ENCODE results near the gene DPP6.

Gene DPP6

DNA sequence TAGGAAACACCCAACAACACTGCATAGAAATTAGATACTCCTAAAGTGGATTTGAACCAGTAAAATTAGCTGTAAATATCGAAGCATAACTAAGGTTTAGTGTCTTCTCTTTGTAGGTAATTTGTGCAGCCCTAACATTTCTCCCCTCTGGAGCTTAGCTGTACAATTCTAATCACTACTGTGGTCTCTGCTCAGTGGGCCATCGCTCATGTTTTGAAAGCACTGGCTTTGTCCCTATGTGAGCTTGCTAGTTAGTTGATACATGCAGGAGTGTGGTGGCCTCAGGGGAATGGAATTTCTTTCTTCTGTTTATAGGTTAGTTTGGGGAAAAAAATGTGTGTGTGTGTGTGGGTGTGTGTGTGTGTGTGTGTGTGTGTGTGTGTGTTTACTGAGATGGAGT lies 373.1 kb downstream of the DPP6 start:
- no peak for DNase-seq

DNA sequence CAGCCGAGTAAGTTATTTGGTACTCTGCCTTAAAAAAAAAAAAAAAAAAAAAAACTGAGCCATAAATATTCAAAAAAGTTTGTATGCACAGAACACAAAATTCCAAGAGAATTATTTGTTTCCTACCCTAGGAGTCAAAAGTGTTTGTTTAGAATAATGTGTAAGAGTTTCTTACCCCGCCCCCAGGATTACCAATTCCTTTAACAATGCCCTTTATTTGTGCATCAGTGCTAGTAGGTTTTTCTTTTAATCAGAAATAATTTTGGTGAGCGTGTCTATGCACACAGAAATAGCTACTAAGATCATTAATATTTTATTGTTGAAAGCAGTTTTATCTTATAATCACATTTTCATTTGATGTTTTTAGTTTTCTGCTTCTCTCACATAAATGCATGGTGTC lies 374.6 kb downstream of the DPP6 start:
- no peak for DNase-seq

DNA sequence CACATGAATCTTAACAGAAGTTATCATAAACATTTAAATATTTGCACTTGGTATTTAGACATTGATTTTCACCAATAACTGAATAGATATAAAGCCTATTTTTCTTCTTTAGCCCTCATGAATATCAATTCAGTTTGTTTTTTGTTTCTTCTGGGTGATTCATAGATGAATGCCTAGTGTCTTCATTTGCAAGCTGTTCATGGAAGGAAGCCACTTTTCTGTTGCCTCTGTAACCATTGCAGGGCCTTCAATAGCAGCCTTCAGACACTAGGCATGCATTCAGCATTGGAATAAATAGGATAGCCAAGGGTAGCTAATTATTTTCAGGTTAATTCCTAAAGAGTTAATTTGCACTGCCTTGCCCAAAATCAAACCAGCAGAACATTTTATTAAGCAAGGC lies 375.3 kb downstream of the DPP6 start:
- no peak for DNase-seq

GRCh38 chr7:154429666-154430404 lies 377.6 kb downstream of the DPP6 start:
- DNase-seq, result no peak

DNA sequence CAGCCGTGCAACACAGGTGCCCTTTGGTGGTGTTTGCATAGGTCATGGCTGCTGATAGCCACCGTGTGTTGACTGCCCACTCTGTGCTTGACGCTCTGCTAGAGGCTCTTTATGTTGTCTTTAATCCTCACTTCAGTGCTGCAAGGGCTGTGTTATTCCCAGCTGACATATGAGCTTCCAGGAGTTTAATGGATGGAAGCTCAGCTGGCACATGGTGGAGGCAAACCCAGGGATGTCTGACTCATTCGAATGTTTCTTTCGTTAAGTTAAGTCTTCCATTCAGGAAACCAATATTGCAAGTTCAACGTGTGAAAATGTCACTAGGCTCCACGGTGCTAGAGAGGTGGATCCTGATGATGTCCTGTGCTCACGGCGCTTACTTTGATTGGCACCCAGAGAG lies 378.4 kb downstream of the DPP6 start:
- no peak for DNase-seq

- DNase-seq, result no peak
These were observed 378.8 kb downstream of the DPP6 start for GRCh38 chr7:154431045-154431444.

GRCh38 chr7:154433632-154434598 lies 381.7 kb downstream of the DPP6 start:
- no peak for DNase-seq

- DNase-seq, result no peak
These were observed 384.4 kb downstream of the DPP6 start for GRCh38 chr7:154436560-154436959.

GRCh38 chr7:154437234-154437633 lies 385.0 kb downstream of the DPP6 start:
- DNase-seq, result no peak

GRCh38 chr7:154438571-154439367 lies 386.6 kb downstream of the DPP6 start:
- no peak for DNase-seq

DNA sequence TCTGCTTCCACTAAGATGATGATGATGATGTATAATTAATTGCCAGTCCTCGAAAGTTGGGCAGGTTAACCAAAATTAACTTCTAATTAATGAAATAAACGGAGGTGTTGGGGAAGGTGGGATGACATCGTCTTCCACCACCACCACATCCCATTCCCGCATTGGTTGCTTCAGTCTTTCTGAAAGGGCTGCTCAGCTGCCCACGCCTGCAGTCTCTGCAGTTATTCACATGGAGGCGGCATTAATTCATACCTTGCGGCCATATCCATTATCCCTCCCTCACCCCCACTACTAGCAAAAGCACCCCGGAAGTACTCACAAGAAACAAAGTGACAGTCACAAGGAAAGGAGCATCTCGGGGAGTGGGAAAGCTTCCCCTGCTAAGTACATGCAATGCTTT lies 387.9 kb downstream of the DPP6 start:
- DNase-seq, result no peak

DNA sequence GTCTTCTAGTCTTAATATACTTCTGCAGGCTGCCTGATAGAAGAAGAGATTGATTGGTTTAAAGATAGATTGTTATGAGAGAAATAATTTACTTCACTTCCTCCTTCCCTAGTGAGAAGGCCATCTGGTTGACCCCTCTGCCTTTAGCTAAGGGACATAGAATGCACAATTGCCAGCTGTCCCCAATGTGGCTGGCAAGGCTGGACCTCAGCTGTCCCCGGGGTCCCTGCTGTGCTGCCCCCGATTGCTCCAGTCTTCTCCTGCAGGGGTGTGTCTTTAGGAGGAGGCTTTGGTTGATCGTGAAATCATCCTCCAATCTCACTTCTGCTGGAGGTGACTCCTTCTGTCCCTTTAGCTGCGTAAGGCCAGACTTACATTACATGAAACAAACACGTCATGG lies 388.5 kb downstream of the DPP6 start:
- DNase-seq, result no peak

- DNase-seq, result no peak
These were observed 389.6 kb downstream of the DPP6 start for GRCh38 chr7:154441811-154442210.

DNA sequence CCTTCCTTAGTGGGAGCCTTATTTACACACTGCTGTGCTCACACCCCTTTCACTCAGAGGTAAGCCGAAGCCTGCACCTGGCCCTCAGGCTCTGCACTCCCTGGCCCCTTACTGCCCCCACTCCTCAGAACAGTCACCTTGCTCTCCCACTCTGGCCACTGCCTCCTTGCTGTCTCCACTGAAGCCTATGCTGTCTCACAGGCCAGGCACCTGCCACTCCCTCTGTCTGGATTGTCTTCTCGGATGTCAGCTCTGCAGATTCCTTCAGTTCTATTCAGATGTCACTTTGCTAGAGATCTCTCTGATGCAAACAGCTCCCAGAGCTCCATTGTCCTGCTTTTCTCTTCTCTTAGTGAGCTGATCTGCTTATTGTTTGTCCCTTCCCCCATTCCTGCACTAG lies 390.7 kb downstream of the DPP6 start:
- no peak for DNase-seq

- DNase-seq, result no peak
These were observed 398.3 kb downstream of the DPP6 start for GRCh38 chr7:154450451-154450850.

- DNase-seq, result no peak
These were observed 399.6 kb downstream of the DPP6 start for GRCh38 chr7:154451480-154452457.

- DNase-seq, result no peak
These were observed 411.6 kb downstream of the DPP6 start for GRCh38 chr7:154463794-154464193.

DNA sequence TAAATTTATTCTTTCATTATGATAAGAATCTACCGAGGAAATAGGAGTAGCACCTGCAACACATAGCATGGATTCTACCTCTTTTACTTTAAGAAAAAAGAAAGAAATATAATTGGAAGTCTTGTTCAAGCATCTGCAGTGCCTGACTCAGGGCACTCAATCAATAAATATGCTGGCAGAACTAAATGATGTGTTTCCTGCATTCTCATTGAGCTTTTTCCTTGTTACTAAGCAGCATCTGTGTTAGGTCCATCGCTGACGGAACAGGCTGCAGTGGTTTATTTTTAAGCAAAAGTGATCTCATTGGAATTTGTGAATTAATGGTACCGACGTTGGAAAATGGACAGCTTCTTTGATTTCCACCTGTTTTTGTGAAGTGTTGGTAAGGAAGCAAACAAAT lies 417.5 kb downstream of the DPP6 start:
- DNase-seq, result no peak

- no peak for DNase-seq
These were observed 420.1 kb downstream of the DPP6 start for GRCh38 chr7:154472343-154472742.

DNA sequence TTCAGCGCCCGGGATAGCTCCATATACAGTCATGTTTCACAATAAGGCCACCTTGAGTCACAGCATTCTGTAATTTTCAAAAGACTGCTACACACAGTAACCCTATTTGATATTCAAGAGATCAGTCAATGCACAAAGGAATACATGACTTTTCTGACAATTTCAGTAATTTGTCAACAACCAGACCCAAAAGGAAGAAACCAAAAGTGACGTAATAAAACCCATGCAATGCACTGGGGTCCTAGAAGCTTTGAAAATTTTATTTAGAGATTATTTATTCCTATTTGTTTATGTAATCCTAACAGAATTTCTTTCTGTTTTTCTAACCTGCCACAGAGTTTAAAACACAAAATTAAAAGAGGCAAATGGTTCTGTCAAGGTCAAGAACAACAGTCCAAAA lies 421.2 kb downstream of the DPP6 start:
- DNase-seq, result no peak

DNA sequence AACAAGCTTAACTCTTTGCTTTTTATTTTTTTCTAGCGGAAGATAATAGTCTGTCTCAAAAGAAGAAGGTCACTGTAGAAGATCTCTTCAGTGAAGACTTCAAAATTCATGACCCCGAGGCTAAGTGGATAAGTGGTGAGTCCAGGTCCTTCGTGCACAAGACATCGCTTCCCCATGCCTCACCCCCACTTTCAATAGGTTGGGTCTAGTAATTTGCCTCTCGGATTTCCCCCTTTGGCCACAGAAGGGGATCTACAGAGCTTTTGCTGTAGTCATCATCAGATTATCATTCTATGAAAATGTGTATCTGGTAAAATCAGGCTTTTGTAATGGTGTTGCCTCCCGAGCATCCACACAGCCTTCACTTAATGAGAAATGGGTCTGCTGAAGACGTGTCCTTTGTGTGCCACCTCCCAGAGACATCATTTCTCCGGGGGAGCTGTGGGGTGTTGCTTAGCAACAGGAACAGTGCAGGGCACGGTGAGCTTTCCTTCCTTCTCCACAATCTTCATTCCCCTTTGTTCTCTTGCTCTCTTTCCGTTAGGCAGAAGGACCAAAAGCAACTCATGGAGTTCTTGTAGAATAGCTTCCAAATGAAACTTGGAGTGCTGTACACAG lies 422.8 kb downstream of the DPP6 start:
- no peak for DNase-seq

DNA sequence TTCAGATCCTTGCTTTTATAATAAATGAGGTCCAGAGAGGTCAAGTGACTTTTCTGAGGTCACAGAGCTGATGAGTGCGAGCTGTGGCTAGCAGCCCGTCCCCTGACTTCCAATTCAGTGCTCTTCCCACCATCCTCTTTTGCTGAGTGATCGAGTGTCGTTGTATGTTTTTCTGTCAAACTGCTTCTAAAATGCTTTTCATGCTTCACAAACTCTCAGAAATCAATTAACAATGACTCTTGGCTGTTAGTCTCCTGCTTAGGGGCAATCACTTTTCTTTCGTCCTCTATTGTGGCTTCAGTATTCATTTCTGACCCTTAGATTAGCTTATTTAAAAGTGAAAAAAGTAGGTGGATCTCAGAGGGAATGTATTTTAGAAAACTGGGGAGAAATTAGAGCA lies 423.7 kb downstream of the DPP6 start:
- DNase-seq, result no peak
